NCI-H2171 (cell line): ENCODE measurements around the gene PCBD1.

Experiments
- DNase-seq: peaks from one replicate; lab custom pipeline; 2025; lab: John Stamatoyannopoulos, UW

Gene PCBD1

DNA sequence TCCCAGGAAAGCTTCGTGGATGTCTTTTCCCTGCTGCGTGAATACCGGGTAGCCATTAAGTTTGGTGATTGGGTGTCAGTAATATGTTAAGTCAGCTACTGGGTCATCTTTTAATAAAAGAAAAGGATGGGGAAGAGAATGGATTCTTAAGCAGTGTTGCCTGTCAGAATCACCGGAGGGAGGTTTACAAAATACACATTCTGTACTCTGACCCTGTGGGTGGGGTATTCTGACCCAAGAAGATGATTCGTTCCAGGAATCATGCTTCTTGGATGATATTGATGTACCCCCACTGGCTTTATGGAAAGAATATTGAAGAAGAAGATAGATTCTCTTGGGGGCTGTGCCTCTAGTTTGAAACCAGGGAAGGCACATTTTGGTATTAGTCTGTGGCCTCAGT, 54.3 kb downstream of the PCBD1 start:
- no peak for DNase-seq

DNA sequence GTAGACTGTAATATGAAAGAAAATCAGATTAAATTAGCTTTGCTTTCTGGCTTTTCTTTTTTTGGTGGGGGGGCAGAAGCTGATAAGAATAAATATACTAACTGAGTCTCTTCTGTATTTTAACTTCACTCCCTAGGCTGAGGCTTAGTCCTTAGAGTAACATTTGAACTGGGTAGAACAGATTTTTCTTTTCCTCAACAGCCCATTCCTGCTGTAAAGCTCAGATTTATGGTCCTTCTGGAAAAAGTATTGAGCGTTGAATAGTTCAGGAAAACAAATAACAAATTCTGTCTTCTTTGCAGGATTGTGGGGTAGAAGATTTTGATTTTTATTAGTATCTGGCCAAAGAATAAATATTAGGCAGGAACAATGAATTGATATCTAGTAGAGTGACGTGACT, 54.8 kb downstream of the PCBD1 start:
- DNase-seq: no peak
